ENCODE results near the gene FUT1. TPM values are rescaled to one million over a fixed set of nuclear protein-coding genes. Genes with fewer than 3 reads are reported as not detected.

The FUT1 gene
- total RNA-seq, 2 donors from 2014 or later = 2.1 to 4.1 TPM

GRCh38 chr19:48737360-48737998 is 15.0 kb downstream of the FUT1 start:
- intact Hi-C loops (cut with DNase I) = loop anchor here (10.0 kb wide), 1 partner anchor 63 kb away; the partner anchor contains the start of gene NTN5

GRCh38 chr19:48735031-48735615 is 17.3 kb downstream of the FUT1 start:
- no peak for TF ChIP-seq POLR2A (IDR thresholded peaks at IDR 0.05)
- TF ChIP-seq, protein P1, sequence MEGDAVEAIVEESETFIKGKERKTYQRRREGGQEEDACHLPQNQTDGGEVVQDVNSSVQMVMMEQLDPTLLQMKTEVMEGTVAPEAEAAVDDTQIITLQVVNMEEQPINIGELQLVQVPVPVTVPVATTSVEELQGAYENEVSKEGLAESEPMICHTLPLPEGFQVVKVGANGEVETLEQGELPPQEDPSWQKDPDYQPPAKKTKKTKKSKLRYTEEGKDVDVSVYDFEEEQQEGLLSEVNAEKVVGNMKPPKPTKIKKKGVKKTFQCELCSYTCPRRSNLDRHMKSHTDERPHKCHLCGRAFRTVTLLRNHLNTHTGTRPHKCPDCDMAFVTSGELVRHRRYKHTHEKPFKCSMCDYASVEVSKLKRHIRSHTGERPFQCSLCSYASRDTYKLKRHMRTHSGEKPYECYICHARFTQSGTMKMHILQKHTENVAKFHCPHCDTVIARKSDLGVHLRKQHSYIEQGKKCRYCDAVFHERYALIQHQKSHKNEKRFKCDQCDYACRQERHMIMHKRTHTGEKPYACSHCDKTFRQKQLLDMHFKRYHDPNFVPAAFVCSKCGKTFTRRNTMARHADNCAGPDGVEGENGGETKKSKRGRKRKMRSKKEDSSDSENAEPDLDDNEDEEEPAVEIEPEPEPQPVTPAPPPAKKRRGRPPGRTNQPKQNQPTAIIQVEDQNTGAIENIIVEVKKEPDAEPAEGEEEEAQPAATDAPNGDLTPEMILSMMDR (IDR thresholded peaks at IDR 0.05) = no peak
- TF ChIP-seq POLR2AphosphoS5 (IDR thresholded peaks at IDR 0.05) = no peak
- DNase-seq (ENCODE audit: low spot score) = no peak
- Histone ChIP-seq H3K9me3 (no peaks in the 10 kb centered on the region), H3K4me3 (no peak overlapping the region), H3K36me3 (no peaks in the 10 kb centered on the region), H3K27me3 (replicated peaks; ENCODE audit: insufficient read depth) (no peaks in the 10 kb centered on the region), H3K4me1 (replicated peaks) (peaks cover 7% of the 10 kb centered on the region), H3K27ac (no peak overlapping the region)
- 23% methylated on average over 38 of the region's 38 CpGs for WGBS
- intact Hi-C loops (cut with DNase I) = loop anchor here (10.0 kb wide), 1 partner anchor 60 kb away; the partner anchor contains the start of gene NTN5

More at GRCh38 chr19:48737360-48737998, 15.0 kb downstream of the FUT1 start:
- H3K4me3 ChIP-seq = no peak overlapping the region
- WGBS = 69% methylated on average over 22 of the region's 22 CpGs
- TF ChIP-seq, protein P1 (IDR thresholded peaks at IDR 0.05) = no peak
- no peak for TF ChIP-seq POLR2A (IDR thresholded peaks at IDR 0.05)
- no peak for TF ChIP-seq POLR2AphosphoS5 (IDR thresholded peaks at IDR 0.05)
- no peaks in the 10 kb centered on the region for H3K9me3 ChIP-seq
- no peak overlapping the region for H3K27ac ChIP-seq
- no peak for DNase-seq (ENCODE audit: low spot score)
- no peaks in the 10 kb centered on the region for H3K27me3 ChIP-seq (replicated peaks; ENCODE audit: insufficient read depth)
- H3K4me1 ChIP-seq (replicated peaks) = peaks cover 7% of the 10 kb centered on the region
- no peaks in the 10 kb centered on the region for H3K36me3 ChIP-seq

DNA sequence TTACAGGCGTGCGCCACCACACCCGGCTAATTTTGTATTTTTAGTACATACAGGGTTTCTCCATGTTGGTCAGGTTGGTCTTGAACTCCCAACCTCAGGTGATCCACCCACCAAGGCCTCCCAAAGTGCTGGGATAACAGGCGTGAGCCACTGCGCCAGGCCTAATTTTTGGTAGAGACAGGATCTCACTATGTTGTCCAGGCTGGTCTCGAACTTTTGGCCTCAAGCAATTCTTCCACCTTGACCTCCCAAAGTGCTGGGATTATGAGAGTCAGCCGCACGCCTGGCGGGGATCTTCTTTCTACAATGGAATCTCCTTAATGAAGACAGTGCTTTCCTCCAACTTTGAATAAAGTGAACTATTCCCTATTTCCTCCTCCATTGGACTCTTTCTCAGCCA is 17.8 kb downstream of the FUT1 start:
- Histone ChIP-seq H3K27ac (no peak overlapping the region), H3K9me3 (no peaks in the 10 kb centered on the region), H3K27me3 (replicated peaks; ENCODE audit: insufficient read depth) (no peaks in the 10 kb centered on the region), H3K4me3 (no peak overlapping the region), H3K36me3 (no peaks in the 10 kb centered on the region), H3K4me1 (replicated peaks) (peaks cover 6% of the 10 kb centered on the region)
- TF ChIP-seq, protein P1 (IDR thresholded peaks at IDR 0.05) = no peak
- TF ChIP-seq POLR2A (IDR thresholded peaks at IDR 0.05) = no peak
- TF ChIP-seq POLR2AphosphoS5 (IDR thresholded peaks at IDR 0.05) = no peak
- intact Hi-C loops (cut with DNase I) = loop anchor here (10.0 kb wide), 1 partner anchor 60 kb away; the partner anchor contains the start of gene NTN5
- whole genome bisulfite sequencing = 96% methylated on average over 9 of the region's 9 CpGs
- no peak for DNase-seq (ENCODE audit: low spot score)

DNA sequence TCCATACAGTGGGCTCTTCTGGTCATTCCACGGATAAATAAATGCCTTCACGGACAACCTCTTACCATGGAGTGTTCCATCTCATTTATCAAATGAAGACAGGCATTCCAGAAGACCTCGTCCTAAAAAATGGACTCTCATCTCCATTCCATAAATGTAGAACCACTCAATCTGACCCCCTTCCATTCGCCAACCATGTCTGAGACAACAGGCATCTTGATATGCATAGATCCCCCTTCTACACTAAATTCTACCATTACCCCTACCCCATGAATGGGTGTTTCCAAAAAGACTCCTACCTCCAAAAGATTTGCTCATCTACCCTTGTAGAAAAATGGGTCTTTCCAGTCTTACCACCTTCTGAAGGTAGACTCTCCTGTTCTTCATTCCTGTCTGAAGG is 21.0 kb downstream of the FUT1 start:
- WGBS = 84% methylated on average over 4 of the region's 4 CpGs
- H3K27me3 ChIP-seq (replicated peaks; ENCODE audit: insufficient read depth) = no peaks in the 10 kb centered on the region
- intact Hi-C loops (cut with DNase I) = loop anchor here (10.0 kb wide), 1 partner anchor 57 kb away; the partner anchor contains the start of gene NTN5
- no peaks in the 10 kb centered on the region for H3K4me1 ChIP-seq (replicated peaks)
- no peak for DNase-seq (ENCODE audit: low spot score)
- no peak overlapping the region for H3K27ac ChIP-seq
- no peak overlapping the region for H3K4me3 ChIP-seq
- TF ChIP-seq POLR2A (IDR thresholded peaks at IDR 0.05) (no peak), POLR2AphosphoS5 (IDR thresholded peaks at IDR 0.05) (no peak)
- TF ChIP-seq, protein P1 (IDR thresholded peaks at IDR 0.05) = no peak
- no peaks in the 10 kb centered on the region for H3K9me3 ChIP-seq
- no peaks in the 10 kb centered on the region for H3K36me3 ChIP-seq
